HuH-7 (cell line): ENCODE results near the gene ZDHHC11B.
"Not testable (repeated sequence)": the region's sequence is repeated elsewhere in the genome, so short reads cannot be mapped to it uniquely, and the experiment has no call there.

Experiments
- DNase-seq: peaks from one replicate; pipeline ENCODE4 v3.0.0; 2011; ENCODE audit warnings: low spot score

Gene ZDHHC11B, protein sequence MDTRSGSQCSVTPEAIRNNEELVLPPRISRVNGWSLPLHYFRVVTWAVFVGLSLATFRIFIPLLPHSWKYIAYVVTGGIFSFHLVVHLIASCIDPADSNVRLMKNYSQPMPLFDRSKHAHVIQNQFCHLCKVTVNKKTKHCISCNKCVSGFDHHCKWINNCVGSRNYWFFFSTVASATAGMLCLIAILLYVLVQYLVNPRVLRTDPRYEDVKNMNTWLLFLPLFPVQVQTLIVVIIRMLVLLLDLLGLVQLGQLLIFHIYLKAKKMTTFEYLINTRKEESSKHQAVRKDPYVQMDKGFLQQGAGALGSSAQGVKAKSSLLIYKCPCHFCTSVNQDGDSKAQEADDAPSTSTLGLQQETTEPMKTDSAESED

DNA sequence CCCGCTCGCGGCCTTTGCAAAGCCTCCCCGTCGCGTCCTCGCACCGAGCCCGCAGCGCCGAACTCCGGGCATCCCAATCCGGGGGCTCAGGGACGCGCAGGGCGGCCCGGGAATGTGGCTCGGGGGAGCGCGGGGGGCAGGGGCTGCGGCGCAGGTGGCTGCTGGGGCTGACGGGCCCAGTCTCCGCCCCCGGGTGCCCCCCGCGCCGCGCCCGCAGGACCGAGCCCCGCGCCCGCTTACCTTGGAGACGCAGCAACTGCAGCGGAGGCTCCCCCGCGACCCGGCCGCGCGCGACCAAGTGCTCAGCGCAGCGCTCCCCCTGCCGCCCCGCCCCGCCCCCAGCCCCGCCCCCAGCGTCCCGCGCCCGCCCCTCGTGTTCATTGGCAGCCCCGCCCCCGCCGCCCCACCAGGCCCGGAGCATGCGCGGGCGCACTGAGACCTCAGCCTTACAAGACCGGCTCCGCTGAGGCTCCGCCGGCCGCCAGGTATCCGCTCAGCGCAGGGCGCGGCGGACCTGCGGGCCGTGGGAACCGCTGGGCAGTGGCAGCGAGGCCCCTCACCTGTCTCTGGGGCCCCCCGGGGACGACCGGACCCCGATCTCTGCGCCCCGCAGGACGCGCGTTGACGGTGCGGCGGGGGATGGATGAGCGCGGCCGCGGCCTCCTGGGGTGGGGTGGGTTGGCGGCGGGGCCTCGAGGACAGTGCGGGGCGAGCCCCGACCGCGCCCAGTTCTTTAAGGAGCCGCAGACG lies at the start of gene ZDHHC11B:
ZDHHC11B (minus strand) TSS at position 302 of the 750 bp plus-strand sequence. CDS start 17,810 bp downstream, outside the sequence.
- DNase-seq: peak; percentile 87

DNA sequence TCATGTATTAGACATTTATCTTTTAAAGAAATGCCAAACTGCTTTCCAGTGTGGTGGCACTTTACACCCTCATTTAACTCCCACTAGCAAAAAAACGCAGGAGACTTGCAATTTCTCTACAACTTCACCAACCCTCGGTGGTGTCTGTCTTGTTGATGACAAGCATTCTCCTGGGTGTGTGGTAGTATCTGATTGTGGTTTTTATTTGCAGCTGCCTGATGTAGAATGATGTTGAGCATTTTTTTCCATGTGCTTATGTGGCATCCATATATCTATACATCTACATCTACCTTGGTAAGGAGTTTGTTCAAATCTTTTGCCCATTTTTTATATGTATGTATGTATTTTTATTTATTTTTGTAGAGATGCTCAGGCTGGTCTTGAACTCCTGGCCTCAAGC lies 49.5 kb upstream of the ZDHHC11B start:
- DNase-seq: not testable (repeated sequence)

DNA sequence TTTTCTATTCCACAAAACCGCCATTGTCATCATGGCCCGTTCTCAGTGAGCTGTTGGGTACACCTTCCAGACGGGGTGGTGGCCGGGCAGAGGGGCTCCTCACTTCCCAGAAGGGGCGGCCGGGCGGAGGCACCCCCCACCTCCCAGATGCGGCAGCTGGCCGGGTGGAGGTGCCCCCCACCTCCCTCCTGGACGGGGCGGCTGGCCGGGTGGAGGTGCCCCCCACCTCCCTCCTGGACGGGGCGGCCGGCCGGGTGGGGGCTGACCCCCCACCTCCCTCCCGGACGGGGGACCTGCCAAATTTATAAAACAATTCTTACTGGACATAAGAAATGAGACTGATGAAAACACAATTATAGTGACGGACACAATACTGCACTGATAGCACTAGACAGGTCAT lies 43.7 kb upstream of the ZDHHC11B start:
- not testable (repeated sequence) for DNase-seq

DNA sequence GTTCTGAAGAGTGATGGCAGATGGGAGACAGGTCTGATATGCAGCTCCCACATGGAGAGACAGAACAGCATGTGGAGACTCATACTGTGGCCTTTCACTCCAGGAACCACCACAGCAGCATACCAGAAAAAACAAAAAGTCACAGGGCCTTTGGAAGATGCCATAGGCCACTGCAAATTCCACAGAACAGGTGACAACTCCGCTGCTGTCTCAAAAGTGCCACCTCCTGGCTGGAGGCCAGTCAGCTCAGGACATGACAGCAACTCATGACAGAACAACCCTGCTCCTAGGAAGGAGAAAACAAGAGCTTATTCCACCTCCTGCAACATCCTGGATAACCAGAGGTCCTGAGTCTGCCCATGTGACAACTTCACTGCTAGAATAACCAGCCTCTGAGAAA lies 41.0 kb upstream of the ZDHHC11B start:
- not testable (repeated sequence) for DNase-seq

DNA sequence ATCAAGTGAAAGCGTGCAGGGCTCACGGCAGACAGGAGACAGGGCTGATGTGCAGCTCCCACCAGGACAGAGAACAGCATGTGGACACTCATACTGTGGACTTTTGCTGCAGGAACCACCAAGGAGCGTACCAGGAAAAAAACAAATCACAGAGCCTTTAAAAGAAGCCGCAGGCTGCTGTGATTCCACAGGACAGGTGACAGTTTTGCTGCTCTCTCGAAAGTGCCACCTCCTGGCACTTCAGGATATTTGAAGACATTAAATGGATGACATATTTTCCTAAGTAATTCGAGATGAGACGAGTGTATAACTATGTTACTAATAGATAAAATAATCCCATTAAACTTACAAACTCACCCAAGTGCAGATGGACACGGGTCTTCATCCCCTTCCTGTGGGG lies 37.0 kb upstream of the ZDHHC11B start:
- no peak for DNase-seq

DNA sequence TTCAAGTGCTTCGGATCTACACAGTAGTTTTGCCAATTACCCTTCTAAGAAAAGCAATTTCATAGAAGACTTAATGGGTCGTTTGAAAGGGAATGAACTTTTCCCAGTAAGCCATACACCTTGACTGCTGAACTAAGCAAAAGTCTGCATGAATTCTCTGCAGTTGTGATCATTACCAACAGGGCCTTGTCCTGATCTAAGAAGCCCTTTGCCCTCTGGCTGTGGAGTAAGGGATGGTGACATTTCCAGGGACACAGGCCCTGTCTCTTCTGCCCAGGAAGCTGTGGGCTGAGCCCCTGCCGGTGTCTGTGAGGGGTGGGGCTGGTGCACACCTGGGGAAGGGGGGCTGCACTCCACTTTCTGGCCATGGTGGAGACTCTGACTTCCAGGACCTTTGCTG lies 35.7 kb upstream of the ZDHHC11B start:
- peak; percentile 25 for DNase-seq

DNA sequence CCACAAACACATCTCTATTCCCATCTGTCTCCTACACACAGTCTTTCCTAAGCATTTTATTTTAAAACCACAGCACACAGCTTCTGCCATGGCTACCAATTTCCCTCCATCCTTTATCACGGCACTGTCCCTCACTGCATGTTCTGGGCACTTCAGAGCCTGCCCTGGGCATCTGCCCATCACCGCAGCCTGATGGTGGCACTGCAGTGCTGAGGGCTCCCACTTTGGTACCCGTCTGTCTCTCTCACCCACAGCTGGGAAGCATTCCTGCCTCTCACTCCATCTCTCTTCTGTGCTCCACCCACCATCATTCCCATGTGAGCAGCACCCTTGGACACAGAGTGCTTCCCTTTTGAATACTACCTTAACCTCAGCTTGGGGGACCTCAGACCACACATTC lies 34.5 kb upstream of the ZDHHC11B start:
- no peak for DNase-seq

DNA sequence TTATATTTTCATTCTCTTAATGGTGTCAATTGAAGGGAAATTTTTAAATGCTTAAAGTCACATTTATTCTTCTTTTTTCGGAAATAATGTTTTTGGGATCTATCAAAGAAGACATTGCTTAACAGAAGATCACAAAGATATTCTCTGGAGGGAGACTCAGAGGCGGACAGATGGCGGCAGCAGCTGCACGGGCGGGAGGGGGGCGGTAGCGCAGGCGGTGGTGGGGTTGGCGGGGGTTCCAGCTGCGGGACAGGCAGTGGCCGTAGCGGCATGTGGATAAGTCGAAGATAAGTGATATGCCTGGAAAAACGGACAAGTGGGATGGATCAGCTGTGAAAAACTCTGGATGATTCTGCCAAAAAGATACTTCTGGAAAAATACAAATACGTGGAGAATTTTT lies 31.6 kb upstream of the ZDHHC11B start:
- DNase-seq: no peak

DNA sequence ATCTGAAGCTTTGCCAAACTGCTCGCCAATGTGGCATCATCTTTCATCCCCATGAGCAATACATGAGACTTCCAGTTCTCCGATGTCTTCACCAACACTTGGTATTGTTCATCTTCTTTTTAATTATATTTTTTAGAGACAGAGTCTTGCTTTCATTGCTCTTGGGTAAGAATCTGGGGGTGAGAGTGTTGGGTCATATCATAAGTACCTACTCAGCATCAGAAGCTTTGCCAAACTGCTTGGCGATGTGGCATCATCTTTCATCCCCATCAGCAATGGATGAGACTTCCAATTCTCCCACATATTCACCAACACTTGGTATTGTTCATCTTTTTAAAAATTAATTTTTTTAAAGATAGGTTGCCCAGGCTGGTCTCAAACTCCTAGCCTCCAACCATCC lies 30.9 kb upstream of the ZDHHC11B start:
- DNase-seq: no peak

DNA sequence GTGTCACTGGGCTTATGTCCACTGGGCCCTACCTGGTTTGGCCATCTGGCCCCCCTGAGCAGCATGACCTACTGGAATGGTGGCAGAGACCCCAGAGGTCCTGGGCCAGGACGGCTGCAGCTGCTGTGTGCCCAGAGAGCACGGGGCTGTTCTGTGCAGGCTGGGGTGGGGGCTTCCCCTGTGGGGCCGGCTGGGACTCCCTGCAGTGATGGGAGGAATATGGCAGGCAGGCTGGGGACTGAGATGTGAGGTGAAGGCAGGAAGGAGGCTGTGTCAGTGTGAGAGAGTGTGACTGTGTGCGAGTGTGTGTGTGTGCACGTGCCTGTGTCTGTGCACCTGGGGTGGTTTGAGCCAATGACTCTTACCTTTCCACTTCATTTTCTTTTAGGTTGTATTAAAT lies 29.0 kb upstream of the ZDHHC11B start:
- not testable (repeated sequence) for DNase-seq

DNA sequence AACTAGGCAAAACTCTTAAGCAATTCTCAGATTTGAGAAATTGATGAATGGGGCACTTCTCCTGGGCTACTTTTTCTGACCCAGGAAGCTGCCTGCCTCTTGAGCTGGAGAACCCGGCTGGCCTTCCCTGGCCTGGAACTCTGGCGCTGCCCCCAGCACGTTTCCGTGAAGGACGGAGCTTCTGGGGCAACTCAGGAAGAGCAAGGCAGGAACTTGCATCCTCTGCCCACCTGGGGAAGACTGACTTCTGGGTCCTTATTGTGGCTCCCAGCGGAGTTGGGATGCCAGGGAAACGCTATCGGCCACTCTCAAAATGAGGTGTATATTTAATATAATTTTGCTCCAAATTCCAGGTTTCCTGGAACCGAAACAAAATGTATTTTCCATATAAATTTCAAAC lies 26.9 kb upstream of the ZDHHC11B start:
- not testable (repeated sequence) for DNase-seq

DNA sequence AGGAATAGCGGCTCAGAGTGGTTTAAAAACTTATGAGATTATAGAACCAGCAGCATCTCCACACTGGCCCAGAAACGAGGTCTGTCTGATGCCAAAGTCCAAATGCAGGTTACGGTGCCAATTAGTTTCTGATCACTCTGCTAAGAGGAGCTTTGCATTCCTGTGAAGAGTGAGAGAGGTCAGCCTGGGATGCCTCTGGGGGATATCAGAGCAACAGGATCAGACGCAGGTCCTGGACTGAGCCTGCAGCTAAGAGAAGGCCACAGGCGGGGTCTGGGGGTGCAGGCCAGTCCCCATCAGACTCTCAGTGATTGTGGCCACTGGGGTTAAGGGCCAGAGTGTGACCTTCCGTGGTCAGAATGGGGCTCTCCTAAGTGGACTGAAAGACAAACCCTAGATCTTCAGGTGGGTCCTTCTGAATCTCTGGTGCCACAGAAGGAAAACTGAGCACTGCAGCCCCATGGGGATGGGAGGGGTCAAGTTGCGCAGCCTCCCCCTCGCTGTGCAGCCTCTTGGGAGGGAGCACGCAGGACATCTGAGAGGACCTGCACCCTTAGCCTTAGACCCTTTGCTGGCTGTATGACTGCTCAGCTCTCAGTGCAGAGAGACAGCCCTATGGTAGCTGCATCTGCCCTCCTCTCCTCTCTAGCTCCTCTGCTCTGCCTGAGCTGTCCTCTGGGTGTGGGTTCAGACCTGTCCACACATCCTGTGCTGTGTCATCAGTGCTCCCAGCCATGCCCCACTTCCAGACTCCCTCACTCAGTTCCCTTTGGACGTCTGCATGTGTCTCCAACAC lies 23.4 kb upstream of the ZDHHC11B start:
- not testable (repeated sequence) for DNase-seq

DNA sequence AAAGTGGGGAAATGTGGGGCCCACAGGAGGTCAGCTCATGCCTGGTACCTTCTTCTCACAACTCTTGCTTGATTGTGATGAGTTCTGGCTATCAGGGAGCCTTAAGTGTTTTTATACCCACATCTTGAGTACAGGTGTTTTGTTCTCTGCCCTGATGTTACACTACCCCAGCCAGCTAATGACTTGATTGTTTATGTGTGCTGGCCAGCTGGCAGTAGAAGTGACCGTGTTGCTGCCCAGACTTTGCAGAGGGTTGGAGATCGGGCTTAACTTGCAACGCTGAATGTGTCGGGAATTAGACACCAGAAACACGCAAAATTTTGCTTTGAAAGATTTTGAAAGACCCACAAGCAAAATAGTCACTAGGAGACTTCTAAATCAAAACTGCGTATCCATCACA lies 16.9 kb upstream of the ZDHHC11B start:
- no peak for DNase-seq

DNA sequence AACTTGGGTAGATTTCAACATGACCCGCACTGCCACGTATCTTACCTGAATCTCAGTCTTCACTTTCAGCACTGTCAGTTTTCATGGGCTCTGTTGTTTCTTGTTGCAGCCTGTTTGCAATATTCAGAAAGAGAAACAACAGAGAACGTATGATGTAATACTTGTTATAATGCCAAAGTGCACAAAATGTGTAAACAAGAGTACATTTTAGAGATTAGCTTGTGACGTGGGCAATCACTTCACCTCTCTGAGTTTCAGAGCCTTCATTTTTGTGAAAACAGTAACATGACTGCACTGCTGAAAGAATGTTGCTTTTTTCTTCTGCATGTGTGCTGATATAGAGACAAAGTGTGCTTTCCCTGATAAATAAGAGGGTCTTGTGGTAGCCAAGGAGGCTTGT lies 16.5 kb upstream of the ZDHHC11B start:
- DNase-seq: not testable (repeated sequence)

DNA sequence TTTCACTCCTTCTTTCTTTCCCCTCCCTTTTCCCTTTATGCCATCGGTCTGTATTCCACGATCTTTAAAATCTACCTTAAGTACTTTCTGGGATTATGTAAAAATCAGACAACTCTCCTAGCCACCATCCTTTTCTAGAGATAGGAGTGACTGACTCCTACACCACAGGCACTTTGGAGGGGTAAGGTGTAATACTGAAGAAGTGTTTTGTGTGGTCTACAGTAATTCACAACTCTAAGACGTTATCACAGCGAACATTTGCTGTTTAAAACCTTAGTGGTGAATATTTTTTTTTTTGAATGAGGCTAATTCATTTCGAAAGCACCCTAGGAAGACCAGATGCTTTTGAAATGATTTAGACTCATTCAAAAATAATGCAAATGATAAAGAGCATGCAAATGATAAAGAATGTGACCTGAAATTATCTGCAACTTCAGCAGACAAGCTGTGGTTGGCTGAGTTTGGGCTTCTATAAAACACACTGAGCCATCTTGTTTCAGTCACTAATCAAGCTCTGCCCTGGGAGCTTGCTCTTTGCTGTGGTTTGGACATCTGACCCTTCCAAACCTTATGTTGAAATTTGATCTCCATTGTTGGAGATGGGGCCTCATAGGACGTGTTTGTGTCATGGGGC lies 14.1 kb upstream of the ZDHHC11B start:
- not testable (repeated sequence) for DNase-seq

DNA sequence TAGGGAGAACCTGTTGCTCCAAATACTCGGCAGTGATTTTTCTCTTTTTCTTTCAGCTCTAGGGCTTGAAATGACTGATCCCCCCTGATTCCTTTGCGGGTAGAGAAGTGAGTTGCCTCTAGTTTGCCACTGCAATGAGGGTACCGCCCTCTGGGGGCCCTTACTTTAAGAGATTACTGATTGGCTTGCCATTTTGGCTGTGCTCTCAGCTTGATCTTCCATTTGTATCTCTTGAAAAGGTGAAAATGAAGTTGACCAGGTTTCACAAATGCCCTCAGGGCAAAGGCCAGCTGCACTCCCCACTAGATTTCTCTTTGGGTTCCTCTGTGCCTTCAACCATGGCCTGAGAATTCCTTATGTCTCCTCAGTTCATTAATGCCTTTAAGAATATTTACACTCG lies 13.5 kb upstream of the ZDHHC11B start:
- DNase-seq: not testable (repeated sequence)

DNA sequence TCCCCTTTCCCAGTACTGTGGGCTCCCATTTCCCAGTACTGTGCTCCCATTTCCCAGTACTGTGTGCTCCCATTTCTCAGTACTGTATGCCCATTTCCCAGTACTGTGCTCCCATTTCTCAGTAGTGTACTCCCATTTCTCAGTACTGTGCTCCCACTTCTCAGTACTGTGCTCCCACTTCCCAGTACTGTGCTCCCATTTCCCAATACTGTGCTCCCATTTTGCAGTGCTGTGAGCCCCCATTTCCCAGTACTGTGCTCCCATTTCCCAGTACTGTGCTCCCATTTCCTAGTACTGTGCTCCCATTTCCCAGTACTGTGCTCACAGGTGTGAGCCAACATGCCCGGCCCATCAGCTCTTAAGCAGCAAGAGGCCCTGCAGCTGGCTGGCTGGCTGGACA lies 11.3 kb upstream of the ZDHHC11B start:
- DNase-seq: not testable (repeated sequence)

DNA sequence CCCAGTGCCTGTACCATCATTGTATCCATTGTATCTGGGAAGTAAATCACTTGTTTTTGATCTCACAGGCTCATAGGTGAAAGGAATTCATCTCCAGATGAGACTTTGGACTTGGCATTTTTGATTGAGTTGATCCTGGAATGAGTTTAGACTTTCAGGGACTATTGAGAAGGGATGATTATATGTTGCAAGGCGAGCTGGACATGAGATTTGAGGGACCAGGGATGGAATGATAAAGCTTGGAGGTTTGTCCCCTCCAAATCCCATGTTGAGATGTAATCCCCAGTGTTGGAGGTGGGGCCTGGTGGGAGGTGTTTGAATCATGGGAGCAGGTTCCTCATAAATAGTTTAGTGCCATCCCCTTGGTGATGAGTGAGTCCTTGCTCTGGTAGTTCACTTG lies 10.4 kb upstream of the ZDHHC11B start:
- not testable (repeated sequence) for DNase-seq

DNA sequence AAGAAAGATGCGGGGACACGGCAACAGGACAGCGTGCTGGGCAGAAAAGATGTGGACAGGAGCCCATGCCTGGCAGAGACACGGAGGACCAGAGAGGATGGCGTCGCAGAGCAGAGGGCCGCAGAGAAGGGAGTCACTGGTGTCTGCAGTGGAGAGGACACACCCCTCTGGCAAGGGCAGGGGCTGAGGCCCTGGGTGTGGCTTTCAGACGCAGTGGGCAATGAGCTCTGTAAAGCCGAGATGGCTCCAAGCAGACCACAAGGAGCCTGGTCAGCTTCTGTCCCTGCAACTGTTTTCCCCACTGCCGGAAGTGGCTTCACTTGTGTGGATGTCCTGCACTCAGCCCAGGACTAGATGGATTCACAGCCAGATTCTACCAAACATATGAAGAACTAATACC lies 4.2 kb upstream of the ZDHHC11B start:
- DNase-seq: not testable (repeated sequence)

DNA sequence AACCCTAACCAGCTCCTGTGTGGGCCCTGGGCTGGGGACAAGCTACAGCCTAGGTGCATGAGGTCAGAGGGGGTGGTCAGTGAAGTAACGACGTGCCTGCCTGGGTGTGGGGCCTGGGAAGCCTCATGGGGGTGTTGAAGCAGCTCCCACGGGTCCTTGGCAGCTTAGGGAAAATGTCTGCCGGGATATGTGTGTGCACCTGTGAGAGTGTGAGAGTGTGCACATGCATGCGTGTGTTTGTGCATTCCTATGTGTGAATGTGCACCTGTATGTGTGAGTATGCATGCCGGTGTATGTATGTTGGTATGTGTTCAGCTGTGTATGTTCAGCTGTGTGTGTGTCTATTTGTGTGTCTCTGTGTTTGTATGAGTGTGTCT lies 3.3 kb upstream of the ZDHHC11B start:
- not testable (repeated sequence) for DNase-seq

DNA sequence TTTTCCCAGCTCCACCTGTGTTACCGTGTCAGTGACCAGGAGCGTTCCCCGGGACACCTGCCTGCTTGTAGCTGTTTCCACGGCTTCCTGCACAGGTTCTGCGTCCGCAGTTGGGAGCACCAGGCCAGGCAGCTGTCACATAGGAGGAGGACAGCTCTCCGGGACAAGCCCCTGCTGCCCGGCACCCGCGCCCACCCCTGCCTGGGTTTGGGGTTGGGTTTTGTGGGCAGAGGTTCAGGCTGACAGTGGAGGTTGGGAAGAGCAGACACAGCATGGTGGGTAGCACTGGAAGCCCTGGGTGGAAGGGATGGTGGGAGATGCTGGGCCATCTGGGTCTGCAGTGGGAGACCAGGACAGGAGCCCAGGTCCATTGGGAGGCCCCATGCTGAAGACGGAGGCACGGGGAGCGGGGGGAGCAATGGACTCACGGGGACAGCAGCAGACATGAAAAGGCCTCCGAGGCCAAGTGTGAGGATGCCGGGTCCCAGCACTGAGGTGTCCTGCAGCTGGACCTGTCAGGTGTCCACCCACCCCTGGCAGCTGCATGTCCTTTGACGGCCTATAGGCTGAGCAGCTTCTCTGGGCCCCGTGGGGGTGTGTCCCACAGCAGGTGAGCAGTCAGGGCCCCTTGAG lies 2.8 kb upstream of the ZDHHC11B start:
- DNase-seq: not testable (repeated sequence)
